ENCODE results near the gene PBX1. TPM values are rescaled to one million over a fixed set of nuclear protein-coding genes. Genes with fewer than 3 reads are reported as not detected.

The PBX1 gene
- total RNA-seq, 2 experiments from 2014 or later: not detected

DNA sequence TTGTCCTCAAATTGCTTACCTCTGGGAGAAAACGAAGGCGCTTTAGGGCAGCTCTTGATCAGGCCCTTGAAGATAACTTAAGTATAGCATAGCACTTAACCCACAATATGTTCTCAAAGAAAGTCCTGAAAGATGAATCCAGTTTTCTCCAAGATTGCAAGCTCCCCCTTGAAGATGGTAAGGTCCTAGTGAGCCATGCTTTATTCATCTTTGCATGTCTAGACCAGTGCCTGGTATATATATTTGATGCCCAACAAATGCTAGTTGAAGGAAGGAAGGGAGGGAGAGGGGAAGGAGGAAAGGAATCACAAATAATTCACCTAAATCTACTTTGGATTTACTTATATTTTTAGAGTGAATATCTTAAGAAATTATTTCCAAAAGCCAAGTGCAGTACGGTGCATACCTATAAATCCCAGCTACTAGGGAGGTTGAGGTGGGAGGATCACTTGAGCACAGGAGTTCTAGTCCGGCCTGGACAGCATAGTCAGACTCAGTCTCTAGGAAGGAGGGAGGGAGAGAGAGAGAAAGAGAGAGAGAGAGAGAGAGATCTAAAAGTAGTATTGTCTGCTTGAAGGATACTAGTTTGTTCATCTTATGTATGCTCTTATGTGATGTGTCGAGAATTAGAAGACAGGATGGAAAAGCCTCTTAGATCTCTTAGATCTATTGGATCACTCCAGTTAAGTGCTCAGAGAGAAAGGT lies 25.0 kb downstream of the PBX1 start:
- TF ChIP-seq, protein P1, sequence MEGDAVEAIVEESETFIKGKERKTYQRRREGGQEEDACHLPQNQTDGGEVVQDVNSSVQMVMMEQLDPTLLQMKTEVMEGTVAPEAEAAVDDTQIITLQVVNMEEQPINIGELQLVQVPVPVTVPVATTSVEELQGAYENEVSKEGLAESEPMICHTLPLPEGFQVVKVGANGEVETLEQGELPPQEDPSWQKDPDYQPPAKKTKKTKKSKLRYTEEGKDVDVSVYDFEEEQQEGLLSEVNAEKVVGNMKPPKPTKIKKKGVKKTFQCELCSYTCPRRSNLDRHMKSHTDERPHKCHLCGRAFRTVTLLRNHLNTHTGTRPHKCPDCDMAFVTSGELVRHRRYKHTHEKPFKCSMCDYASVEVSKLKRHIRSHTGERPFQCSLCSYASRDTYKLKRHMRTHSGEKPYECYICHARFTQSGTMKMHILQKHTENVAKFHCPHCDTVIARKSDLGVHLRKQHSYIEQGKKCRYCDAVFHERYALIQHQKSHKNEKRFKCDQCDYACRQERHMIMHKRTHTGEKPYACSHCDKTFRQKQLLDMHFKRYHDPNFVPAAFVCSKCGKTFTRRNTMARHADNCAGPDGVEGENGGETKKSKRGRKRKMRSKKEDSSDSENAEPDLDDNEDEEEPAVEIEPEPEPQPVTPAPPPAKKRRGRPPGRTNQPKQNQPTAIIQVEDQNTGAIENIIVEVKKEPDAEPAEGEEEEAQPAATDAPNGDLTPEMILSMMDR (IDR thresholded peaks at IDR 0.05): no peak
- H3K36me3 Mint-ChIP-seq (ENCODE audit: low read depth): no peaks in the 10 kb centered on the region

DNA sequence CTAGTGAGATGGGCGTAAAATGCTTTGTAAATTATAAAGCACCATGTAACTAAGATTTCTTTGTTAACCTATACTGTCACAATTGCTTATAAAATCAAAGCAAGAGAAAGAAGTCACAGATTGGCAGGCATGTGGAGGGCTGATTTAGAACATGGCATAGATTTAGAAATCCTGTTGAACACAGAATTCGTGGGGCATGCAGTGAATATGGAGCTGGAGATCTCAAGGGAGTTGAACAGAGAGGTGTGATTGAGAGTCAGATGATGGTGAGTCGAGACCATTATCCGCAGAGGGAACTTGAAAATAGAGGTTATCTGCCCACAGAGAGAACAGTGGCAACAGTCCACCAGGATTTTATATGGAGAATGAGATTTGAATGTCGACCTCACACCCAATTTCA lies 27.6 kb downstream of the PBX1 start:
- Mint-ChIP-seq H3K4me1 (ENCODE audit: low read depth) (no peaks in the 10 kb centered on the region), H3K27me3 (peaks cover 1% of the 10 kb centered on the region), H3K4me3 (no peak overlapping the region), H3K36me3 (ENCODE audit: low read depth) (no peaks in the 10 kb centered on the region), H3K27ac (no peak overlapping the region), H3K9me3 (no peaks in the 10 kb centered on the region)
- DNase-seq (no peak), ATAC-seq (no peak)
- intact Hi-C loops (cut with micrococcal nuclease): no loop called here
- ChIA-PET POLR2A (no interaction called here), CTCF (no interaction called here)
- TF ChIP-seq, protein P1 (IDR thresholded peaks at IDR 0.05): no peak

More for the DNA sequence above, 25.0 kb downstream of the PBX1 start:
- DNase-seq: no peak
- Mint-ChIP-seq H3K27me3 (peaks cover 1% of the 10 kb centered on the region), H3K4me3 (no peak overlapping the region), H3K4me1 (ENCODE audit: low read depth) (no peaks in the 10 kb centered on the region), H3K9me3 (no peaks in the 10 kb centered on the region), H3K27ac (no peak overlapping the region)
- intact Hi-C loops (cut with micrococcal nuclease): no loop called here
- ATAC-seq: no peak
- ChIA-PET POLR2A (no interaction called here), CTCF (no interaction called here)

DNA sequence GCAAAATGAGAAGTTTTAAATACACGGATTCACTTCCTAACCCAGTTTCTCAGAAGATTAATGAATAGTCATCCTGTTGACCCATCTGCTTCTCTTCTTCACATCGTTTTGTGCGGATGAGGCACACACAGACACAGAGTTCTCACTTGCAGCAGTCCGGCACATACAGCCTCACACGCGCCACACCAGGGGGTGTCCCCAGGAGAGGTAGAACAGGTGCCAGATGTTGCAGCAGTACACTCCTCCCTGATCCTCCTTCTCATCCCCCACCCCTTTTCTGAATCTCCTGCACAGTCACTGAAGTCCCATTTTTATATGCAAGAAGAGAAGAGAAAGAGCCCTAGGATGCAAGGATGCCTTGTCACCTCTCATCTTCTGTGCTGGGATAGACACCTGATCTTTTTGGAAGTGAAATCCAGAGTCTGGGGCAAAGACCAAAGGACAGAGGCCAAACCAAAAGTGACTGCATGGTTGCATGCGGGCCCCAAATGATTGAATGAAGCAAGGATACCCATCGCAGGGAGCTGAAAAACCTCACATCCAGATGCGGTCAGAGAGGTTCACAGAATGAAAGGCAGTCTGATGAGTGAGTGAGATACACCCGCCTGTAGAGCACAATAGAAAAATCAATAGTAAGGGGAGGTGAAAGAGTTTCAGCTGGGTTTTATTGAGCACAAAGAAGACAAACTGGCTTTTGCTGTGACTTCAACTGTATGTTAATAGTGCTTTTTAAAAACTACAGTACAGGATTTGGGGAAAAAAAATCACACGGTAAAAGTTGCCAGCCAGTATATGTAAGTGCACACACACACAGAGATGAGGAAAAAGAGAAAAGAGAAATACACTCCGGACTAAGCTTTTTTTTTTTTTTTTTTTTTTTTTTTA lies 28.9 kb downstream of the PBX1 start:
- DNase-seq (no peak), ATAC-seq (no peak)
- Mint-ChIP-seq H3K36me3 (ENCODE audit: low read depth) (no peaks in the 10 kb centered on the region), H3K27ac (no peak overlapping the region), H3K4me3 (no peak overlapping the region), H3K27me3 (peaks cover 1% of the 10 kb centered on the region), H3K9me3 (no peaks in the 10 kb centered on the region), H3K4me1 (ENCODE audit: low read depth) (no peaks in the 10 kb centered on the region)
- TF ChIP-seq, protein P1 (IDR thresholded peaks at IDR 0.05): no peak
- ChIA-PET CTCF (no interaction called here), POLR2A (no interaction called here)
- intact Hi-C loops (cut with micrococcal nuclease): no loop called here

DNA sequence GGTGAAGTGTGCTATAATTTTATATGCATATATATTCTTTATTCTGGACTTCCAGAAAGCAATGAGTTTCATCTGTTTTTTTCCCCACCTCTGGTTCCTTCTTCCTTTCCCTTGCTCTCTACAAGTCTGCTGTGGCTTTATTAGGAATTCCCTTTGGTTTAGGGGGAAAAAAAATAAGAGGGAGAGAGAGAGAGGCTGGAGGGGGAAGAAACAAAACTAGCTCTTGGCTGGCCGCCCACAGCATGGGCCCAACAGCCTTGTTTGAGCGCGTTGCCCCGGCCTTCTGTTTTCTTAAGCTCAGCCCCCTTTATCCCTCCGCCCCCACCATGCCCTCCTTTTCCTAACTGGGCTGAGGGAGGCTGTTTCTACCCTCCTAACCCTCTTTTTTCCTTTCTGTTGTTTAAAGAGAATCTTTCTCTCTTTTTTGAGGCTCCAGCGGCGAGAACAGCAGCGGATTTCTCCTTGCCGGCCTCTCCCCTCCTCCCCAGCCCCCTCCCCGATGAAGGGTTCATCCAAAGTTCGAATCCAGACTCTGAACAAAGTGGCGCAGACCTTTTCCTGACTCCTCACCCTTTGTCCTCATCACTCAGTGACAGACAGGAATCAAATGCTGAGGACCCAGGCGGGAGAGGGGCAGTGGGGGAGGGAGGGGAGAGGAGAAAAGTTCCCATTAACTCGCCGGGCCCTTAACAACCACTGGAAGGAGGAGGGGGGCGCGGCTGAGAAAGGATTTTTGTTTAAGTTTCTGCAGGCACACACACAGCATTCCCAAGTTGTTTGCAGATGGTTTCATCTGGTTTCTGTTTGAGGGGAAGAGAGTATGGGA lies 29.7 kb downstream of the PBX1 start:
- TF ChIP-seq, protein P1 (IDR thresholded peaks at IDR 0.05): no peak
- H3K36me3 Mint-ChIP-seq (ENCODE audit: low read depth): no peaks in the 10 kb centered on the region
- no peaks in the 10 kb centered on the region for H3K4me1 Mint-ChIP-seq (ENCODE audit: low read depth)
- no peak for DNase-seq
- ChIA-PET CTCF (no interaction called here), POLR2A (no interaction called here)
- ATAC-seq: no peak
- intact Hi-C loops (cut with micrococcal nuclease): no loop called here
- H3K4me3 Mint-ChIP-seq: no peak overlapping the region
- no peaks in the 10 kb centered on the region for H3K9me3 Mint-ChIP-seq
- H3K27me3 Mint-ChIP-seq: peaks cover 1% of the 10 kb centered on the region
- no peak overlapping the region for H3K27ac Mint-ChIP-seq

All from activated CD8-positive, alpha-beta T cell treated with anti-CD3 and anti-CD28 coated beads for 36 hours (primary cell).